SK-N-SH treated with all-trans-retinoic acid at 6 μM for 48 hours (cell line): ENCODE results near the gene MSRB1.

ENCODE experiments used
- ATAC-seq: fragments of 200-7000 bp; cut with Tn5 transposase; 3 replicates; pipeline ENCODE4 v1.9.1; 2020; ENCODE audit warnings: mild to moderate bottlenecking, moderate library complexity
- ARNTL ChIP-seq: fragments of 450-650 bp; formaldehyde crosslinking; IDR thresholded peaks from 2 replicates; pipeline ENCODE4 v1.5.0; 2020; ENCODE audit warnings: low read depth, mild to moderate bottlenecking, moderate library complexity, borderline replicate concordance
- BACH2 ChIP-seq: fragments of 250-450 bp; sonication (Bioruptor Pico); IDR thresholded peaks from 2 replicates; pipeline ENCODE4 v1.9.0; 2021; ENCODE audit warnings: mild to moderate bottlenecking, borderline replicate concordance
- CREB5 ChIP-seq: fragments of 250-450 bp; sonication (Bioruptor Pico); IDR thresholded peaks from 2 replicates; pipeline ENCODE4 v1.5.1; 2020; ENCODE audit warnings: low read depth, mild to moderate bottlenecking, moderate library complexity
- CSDC2 ChIP-seq: fragments of 250-450 bp; sonication (Bioruptor Pico); IDR thresholded peaks from 2 replicates; pipeline ENCODE4 v1.5.0; 2020; ENCODE audit warnings: mild to moderate bottlenecking, moderate library complexity
- CSRNP3 ChIP-seq: fragments of 250-450 bp; sonication (Bioruptor Pico); IDR thresholded peaks from 2 replicates; pipeline ENCODE4 v1.5.1; 2021; ENCODE audit warnings: mild to moderate bottlenecking, moderate library complexity
- ESRRG ChIP-seq: fragments of 250-450 bp; sonication (Bioruptor Pico); IDR thresholded peaks from 2 replicates; pipeline ENCODE4 v1.6.1; 2021; ENCODE audit warnings: mild to moderate bottlenecking
- GLIS3 ChIP-seq: fragments of 250-450 bp; sonication (Bioruptor Pico); IDR thresholded peaks from 2 replicates; pipeline ENCODE4 v1.5.0; 2020; ENCODE audit warnings: mild to moderate bottlenecking, moderate library complexity
- ISL1 ChIP-seq: fragments of 250-450 bp; sonication (Bioruptor Pico); IDR thresholded peaks from 2 replicates; pipeline ENCODE4 v2.1.2; 2022; ENCODE audit warnings: mild to moderate bottlenecking, moderate library complexity
- POU6F1 ChIP-seq: fragments of 250-450 bp; sonication (Bioruptor Pico); IDR thresholded peaks from 2 replicates; pipeline ENCODE4 v1.8.0; 2021; ENCODE audit warnings: low read depth, mild to moderate bottlenecking, moderate library complexity, borderline replicate concordance
- PPARA ChIP-seq: fragments of 250-450 bp; sonication (Bioruptor Pico); IDR thresholded peaks from 2 replicates; pipeline ENCODE4 v1.5.0; 2020; ENCODE audit warnings: mild to moderate bottlenecking, borderline replicate concordance
- RARB ChIP-seq: fragments of 250-450 bp; sonication (Bioruptor Pico); IDR thresholded peaks from 2 replicates; pipeline ENCODE4 v1.8.0; 2021; ENCODE audit warnings: mild to moderate bottlenecking, moderate library complexity
- SNAI2 ChIP-seq: fragments of 250-450 bp; sonication (Bioruptor Pico); IDR thresholded peaks from 2 replicates; pipeline ENCODE4 v1.5.0; 2020; ENCODE audit warnings: mild to moderate bottlenecking, moderate library complexity
- TCF4 ChIP-seq: fragments of 250-450 bp; sonication (Bioruptor Pico); IDR thresholded peaks from 2 replicates; pipeline ENCODE4 v1.8.0; 2021; ENCODE audit warnings: mild to moderate bottlenecking, moderate library complexity, borderline replicate concordance
- TOX ChIP-seq: fragments of 250-450 bp; sonication (Bioruptor Pico); IDR thresholded peaks from 2 replicates; pipeline ENCODE4 v1.8.0; 2021; ENCODE audit warnings: mild to moderate bottlenecking, moderate library complexity, borderline replicate concordance
- TSHZ2 ChIP-seq: fragments of 250-450 bp; sonication (Bioruptor Pico); IDR thresholded peaks from 2 replicates; pipeline ENCODE4 v1.5.0; 2020; ENCODE audit warnings: mild to moderate bottlenecking, moderate library complexity
- ZFP3 ChIP-seq: fragments of 250-450 bp; sonication (Bioruptor Pico); IDR thresholded peaks from 2 replicates; pipeline ENCODE4 v1.5.0; 2020; ENCODE audit warnings: mild to moderate bottlenecking, moderate library complexity
- ZNF565 ChIP-seq: fragments of 450-650 bp; formaldehyde crosslinking; conservative IDR thresholded peaks from 2 replicates; pipeline ENCODE4 v1.5.0; 2020; ENCODE audit warnings: low read depth, mild to moderate bottlenecking, moderate library complexity
- ZNF70 ChIP-seq: fragments of 450-650 bp; formaldehyde crosslinking; IDR thresholded peaks from 2 replicates; pipeline ENCODE4 v1.5.0; 2020; ENCODE audit warnings: mild to moderate bottlenecking, moderate library complexity
- ZNF8 ChIP-seq: fragments of 450-650 bp; formaldehyde crosslinking; IDR thresholded peaks from 2 replicates; pipeline ENCODE4 v1.5.0; 2020; ENCODE audit warnings: mild to moderate bottlenecking, moderate library complexity

The MSRB1 gene

GRCh38 chr16:1936945-1937479 lies 6.0 kb downstream of the MSRB1 start:
- TF ChIP-seq TOX: no peak
- no peak for TF ChIP-seq ZNF8 (CRISPR knock-in tag)
- no peak for TF ChIP-seq PPARA (CRISPR knock-in tag)
- no peak for TF ChIP-seq POU6F1 (CRISPR knock-in tag)
- no peak for TF ChIP-seq SNAI2 (CRISPR knock-in tag)
- no peak for TF ChIP-seq ESRRG (CRISPR knock-in tag)
- TF ChIP-seq BACH2 (CRISPR knock-in tag): no peak
- no peak for TF ChIP-seq ARNTL (CRISPR knock-in tag)
- TF ChIP-seq ZNF565 (CRISPR knock-in tag): no peak
- TF ChIP-seq, all 23 proteins: peak for 0
- ATAC-seq: no peak

GRCh38 chr16:1933097-1933661 lies 9.8 kb downstream of the MSRB1 start:
- no peak for TF ChIP-seq ARNTL (CRISPR knock-in tag)
- no peak for ATAC-seq

- TF ChIP-seq ZFP3: no peak
- no peak for TF ChIP-seq ZNF70 (CRISPR knock-in tag)
- no peak for TF ChIP-seq TSHZ2 (CRISPR knock-in tag)
- no peak for TF ChIP-seq CSRNP3
- no peak for TF ChIP-seq GLIS3 (CRISPR knock-in tag)
- TF ChIP-seq ISL1: no peak
- no peak for TF ChIP-seq CSDC2 (CRISPR knock-in tag)
- TF ChIP-seq CREB5 (CRISPR knock-in tag): no peak
- TF ChIP-seq PPARA (CRISPR knock-in tag): no peak
- no peak for TF ChIP-seq RARB
- no peak for TF ChIP-seq ARNTL (CRISPR knock-in tag)
- peak; percentile 53 for ATAC-seq
These were observed 10.7 kb downstream of the MSRB1 start for GRCh38 chr16:1932050-1933028.

- TF ChIP-seq CSDC2 (CRISPR knock-in tag) (no peak), CREB5 (CRISPR knock-in tag) (no peak), ESRRG (CRISPR knock-in tag) (no peak), ZNF565 (CRISPR knock-in tag) (no peak), TCF4 (CRISPR knock-in tag) (no peak)
- ATAC-seq: no peak
These were observed 12.7 kb downstream of the MSRB1 start for GRCh38 chr16:1930338-1930720.
